H1 (cell line): ENCODE data around the gene PRSS12. TPM values are rescaled to one million over a fixed set of nuclear protein-coding genes. Genes with fewer than 3 reads are reported as not detected.

Source experiments
- CTCF ChIA-PET: fragments of 300-600 bp; sonication (Branson Sonifier 250); formaldehyde crosslinking; loops from one replicate; lab custom pipeline; 2021; ENCODE audit not compliant: partially characterized antibody; lab: Charles Lee
- POLR2A ChIA-PET: fragments of 300-600 bp; sonication (Branson Sonifier 250); formaldehyde crosslinking; loops from one replicate; lab custom pipeline; 2021; ENCODE audit warnings: inconsistent platforms; ENCODE audit not compliant: partially characterized antibody; lab: Charles Lee
- DNase-seq, 2 experiments: peaks; one replicate each; pipeline versions ENCODE4 v3.0.0 to v3.0.0-alpha.2; 2010 to 2022; ENCODE audit warnings: low spot score in 2 of 2, low read depth in 1 of 2, mixed read lengths in 1 of 2
- FAIRE-seq: peaks from 2 replicates; lab custom pipeline; 2011; peaks lifted over from hg19 to GRCh38; lab: Jason Lieb, UNC
- H2AFZ ChIP-seq: 2 replicates; pipeline ENCODE4 v1.8.1; 2012; ENCODE audit warnings: low read length, inconsistent platforms
- H2AK5ac ChIP-seq: 2 replicates; pipeline ENCODE4 v1.6.1; 2013; ENCODE audit warnings: low read depth, low read length
- H2BK120ac ChIP-seq: replicated peaks from 2 replicates; pipeline ENCODE3; 2013; ENCODE audit warnings: low read depth, low read length, inconsistent platforms
- H2BK12ac ChIP-seq: 2 replicates; pipeline ENCODE4 v1.6.1; 2013; ENCODE audit warnings: low read depth, low read length
- H2BK15ac ChIP-seq: 2 replicates; pipeline ENCODE4 v1.6.1; 2013; ENCODE audit warnings: low read length
- H2BK20ac ChIP-seq: 2 replicates; pipeline ENCODE4 v1.6.1; 2013; ENCODE audit warnings: low read length
- H2BK5ac ChIP-seq: 2 replicates; pipeline ENCODE4 v1.6.1; 2013; ENCODE audit warnings: low read depth, low read length
- H3K14ac ChIP-seq: 2 replicates; pipeline ENCODE4 v1.6.1; 2013; ENCODE audit warnings: inconsistent platforms; ENCODE audit not compliant: insufficient read length
- H3K18ac ChIP-seq: 2 replicates; pipeline ENCODE4 v1.6.1; 2013; ENCODE audit warnings: low read length; ENCODE audit errors: extremely low read depth
- H3K23ac ChIP-seq: 2 replicates; pipeline ENCODE4 v1.6.1; 2013; ENCODE audit warnings: inconsistent platforms; ENCODE audit not compliant: insufficient read length
- H3K23me2 ChIP-seq: 2 replicates; pipeline ENCODE4 v1.6.1; 2013; ENCODE audit warnings: low read depth, low read length
- H3K27ac ChIP-seq: 2 replicates; pipeline ENCODE4 v1.6.1; 2011; ENCODE audit warnings: low read depth, low read length, inconsistent platforms
- H3K27me3 ChIP-seq, 4 experiments: replicated peaks in 1 of 4; 1 replicate in 1 of 4; 2 replicates in 3 of 4; pipeline versions ENCODE4 v1.6.1 to v1.8.1; 2011 to 2013; ENCODE audit warnings: low read length in 3 of 4, mild to moderate bottlenecking in 3 of 4, inconsistent platforms in 2 of 4, mixed read lengths in 2 of 4, moderate library complexity in 1 of 4; ENCODE audit not compliant: control insufficient read depth in 3 of 4, insufficient read depth in 3 of 4; ENCODE audit errors: extremely low read depth in 1 of 4
- H3K36me3 ChIP-seq, 4 experiments: 2 replicates each; pipeline versions ENCODE4 v1.6.1 to v1.8.1; 2011 to 2013; ENCODE audit warnings: mild to moderate bottlenecking in 4 of 4, low read length in 3 of 4, moderate library complexity in 2 of 4, control low read depth in 1 of 4, inconsistent platforms in 1 of 4; ENCODE audit not compliant: insufficient read depth in 4 of 4, control insufficient read depth in 2 of 4
- H3K4ac ChIP-seq: replicated peaks from 2 replicates; pipeline ENCODE3; 2013; ENCODE audit warnings: low read length, low read depth, mixed read lengths, inconsistent platforms; ENCODE audit not compliant: insufficient read length
- H3K4me1 ChIP-seq, 4 experiments: replicated peaks in 1 of 4; 1 replicate in 1 of 4; 2 replicates in 3 of 4; pipeline versions ENCODE4 v1.6.1 to v1.8.1; 2011 to 2013; ENCODE audit warnings: low read length in 3 of 4, inconsistent platforms in 2 of 4, mixed read lengths in 1 of 4; ENCODE audit not compliant: insufficient read depth in 4 of 4, control insufficient read depth in 3 of 4
- H3K4me2 ChIP-seq, 2 experiments: 2 replicates each; pipeline versions ENCODE4 v1.6.1 to v1.8.1; 2011 to 2013; ENCODE audit warnings: low read depth in 2 of 2, low read length in 2 of 2, control low read depth in 1 of 2, inconsistent platforms in 1 of 2, mild to moderate bottlenecking in 1 of 2; ENCODE audit not compliant: insufficient read depth in 1 of 2
- H3K4me3 ChIP-seq, 4 experiments: fragments of 200-600, 300-600 bp in 1 of 4; sonication (generic), shearing (Covaris generic), sonication (Bioruptor Twin) in 1 of 4; 2 replicates each; pipeline versions ENCODE4 v1.5.1 to v1.8.1; 2011 to 2016; ENCODE audit warnings: low read length in 4 of 4, low read depth in 3 of 4, control low read depth in 2 of 4, inconsistent platforms in 2 of 4, mild to moderate bottlenecking in 2 of 4, mixed read lengths in 1 of 4, moderate library complexity in 1 of 4; ENCODE audit not compliant: insufficient read depth in 2 of 4; ENCODE audit errors: extremely low read depth in 1 of 4
- H3K56ac ChIP-seq: replicated peaks from 2 replicates; pipeline ENCODE3; 2013; ENCODE audit warnings: low read depth, mild to moderate bottlenecking, mixed read lengths, low read length, inconsistent platforms; ENCODE audit not compliant: insufficient read length
- H3K79me1 ChIP-seq: 2 replicates; pipeline ENCODE4 v1.6.1; 2013; ENCODE audit warnings: low read depth, low read length, control low read depth
- H3K79me2 ChIP-seq, 2 experiments: 2 replicates each; pipeline versions ENCODE4 v1.6.1 to v1.8.1; 2012 to 2013; ENCODE audit warnings: low read length in 2 of 2, mild to moderate bottlenecking in 2 of 2, inconsistent platforms in 1 of 2; ENCODE audit not compliant: insufficient read depth in 2 of 2, control insufficient read depth in 1 of 2
- H3K9ac ChIP-seq, 4 experiments: replicated peaks in 1 of 4; 1 replicate in 1 of 4; 2 replicates in 3 of 4; pipeline versions ENCODE4 v1.6.1 to v1.8.1; 2011 to 2013; ENCODE audit warnings: low read depth in 3 of 4, low read length in 3 of 4, control low read depth in 2 of 4, mild to moderate bottlenecking in 2 of 4, moderate library complexity in 2 of 4, inconsistent platforms in 1 of 4; ENCODE audit errors: extremely low read depth in 1 of 4
- H3K9me3 ChIP-seq, 2 experiments: 2 replicates each; pipeline versions ENCODE4 v1.6.1 to v1.8.1; 2012 to 2013; ENCODE audit warnings: mild to moderate bottlenecking in 2 of 2, moderate library complexity in 2 of 2, control low read depth in 1 of 2, inconsistent platforms in 1 of 2, low read depth in 1 of 2, low read length in 1 of 2, mixed read lengths in 1 of 2; ENCODE audit not compliant: insufficient read depth in 2 of 2
- H4K20me1 ChIP-seq, 2 experiments: replicated peaks in 1 of 2; 2 replicates each; pipeline versions ENCODE3 to v1.8.1; 2011 to 2013; ENCODE audit warnings: inconsistent platforms in 2 of 2, low read length in 2 of 2, mild to moderate bottlenecking in 1 of 2; ENCODE audit not compliant: insufficient read depth in 2 of 2, control insufficient read depth in 1 of 2
- H4K5ac ChIP-seq: 2 replicates; pipeline ENCODE4 v1.6.1; 2013; ENCODE audit warnings: low read length, low read depth, mixed read lengths, inconsistent platforms; ENCODE audit not compliant: insufficient read length
- H4K8ac ChIP-seq: 2 replicates; pipeline ENCODE4 v1.8.0; 2013; ENCODE audit warnings: mild to moderate bottlenecking, moderate library complexity, low read length, inconsistent platforms; ENCODE audit not compliant: insufficient read depth; ENCODE audit errors: extremely low read depth
- H4K91ac ChIP-seq: replicated peaks from 2 replicates; pipeline ENCODE3; 2013; ENCODE audit warnings: low read length, mixed read lengths, inconsistent platforms; ENCODE audit not compliant: insufficient read length
- EZH2 ChIP-seq: fragments of 200-600 bp; sonication (generic); IDR thresholded peaks from 2 replicates; pipeline ENCODE4 v1.7.1; 2012; ENCODE audit warnings: low read depth, mild to moderate bottlenecking, moderate library complexity, low read length, inconsistent platforms; ENCODE audit not compliant: severe bottlenecking
- SIN3A ChIP-seq, 2 experiments: IDR thresholded peaks in 1 of 2; conservative IDR thresholded peaks in 1 of 2; 2 replicates each; pipeline ENCODE4 v1.6.1; 2011 to 2012; ENCODE audit warnings: low read length in 2 of 2, improper control_type of control experiment in 1 of 2, low read depth in 1 of 2, mild to moderate bottlenecking in 1 of 2
- WGBS, 2 experiments: shearing (Covaris generic) in 1 of 2; methylation state at CpG; one replicate each; pipeline versions ENCODE4 v1.1.6 to v1.1.7; 2013 to 2015; ENCODE audit warnings: low lambda C conversion rate in 2 of 2, mixed read lengths in 2 of 2, inconsistent platforms in 1 of 2, low coverage in 1 of 2, missing lambda C conversion rate in 1 of 2; ENCODE audit not compliant: insufficient replicate concordance in 2 of 2, insufficient coverage in 1 of 2, insufficient read length in 1 of 2; ENCODE audit errors: extremely low coverage in 1 of 2, missing lambda C conversion rate in 1 of 2; 5-methylcytosine and 5-hydroxymethylcytosine counted together
- polyA plus RNA-seq, 7 experiments: library from polyadenylated mRNA; depleted of rRNA in 3 of 7; stranded (reverse) in 5 of 7; unstranded in 2 of 7; fragments of >200 nt in 5 of 7; fragments of 200-250 nt in 2 of 7; gene quantifications; 1 replicate in 5 of 7; 2 replicates in 1 of 7; 4 replicates in 1 of 7; pipeline versions ENCODE4 v1.2.1 to v1.2.3, GENCODE V29; 2011 to 2013; ENCODE audit warnings: missing spikeins in 2 of 7, mixed read lengths in 2 of 7
- total RNA-seq: library from RNA; stranded (reverse); fragmentation: NEBNext Ultra II Directional; extraction: Animal tissue kit (Norgen Biotek cat#: 25700); gene quantifications from 2 replicates; pipeline ENCODE4 v1.2.1, GENCODE V29; 2021

The PRSS12 gene
- total and polyA plus RNA-seq, 2 of the 8 experiments (the other 6 are each of a cell fraction or from before 2014, with no cell fraction given): 2.6 to 9.3 TPM

DNA sequence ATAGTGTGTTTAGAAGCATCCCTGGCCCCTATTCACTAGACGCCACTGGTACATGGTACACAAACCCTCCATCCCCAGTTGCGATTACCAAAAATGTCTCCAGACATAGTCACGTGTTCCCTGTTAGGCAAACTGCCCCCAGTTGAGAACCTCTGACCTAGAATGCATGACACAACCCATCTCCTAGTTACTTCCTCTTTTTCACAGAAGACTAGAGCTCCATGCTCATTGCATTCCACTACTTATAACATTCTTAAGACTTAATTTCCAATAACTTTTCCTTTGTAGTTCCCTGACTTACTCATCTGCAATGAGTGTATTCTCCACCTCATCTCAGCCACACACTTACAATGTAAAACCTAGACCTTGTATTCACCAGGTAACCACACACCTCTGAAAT, 68.6 kb downstream of the PRSS12 start:
- Histone ChIP-seq H3K4me1 (peaks cover 0 to 8% (median 0%) of the 10 kb centered on the region in 4 experiments; a peak in 2 of 7 replicates), H2AK5ac (no peak overlapping the region), H4K5ac (no peak overlapping the region), H3K79me1 (no peaks in the 10 kb centered on the region; the same call in 1 of the 2 replicates), H3K79me2 (peaks cover 0 to 8% of the 10 kb centered on the region in 2 experiments; a peak in 3 of 4 replicates), H2BK120ac (no peak overlapping the region), H3K56ac (no peak overlapping the region), H3K9me3 (no peaks in the 10 kb centered on the region), H2AFZ (no peak overlapping the region), H3K23me2 (peaks cover 2% of the 10 kb centered on the region), H3K23ac (no peak overlapping the region), H2BK15ac (no peak overlapping the region), H4K91ac (no peak overlapping the region), H3K4me3 (no peak overlapping the region), H3K4me2 (no peak overlapping the region), H3K36me3 (peaks cover 0 to 30% (median 6%) of the 10 kb centered on the region in 4 experiments; a peak in 5 of 8 replicates), H3K27me3 (no peaks in the 10 kb centered on the region), H2BK5ac (no peak overlapping the region), H4K8ac (no peak overlapping the region), H3K14ac (no peak overlapping the region), H3K9ac (no peak overlapping the region), H3K4ac (no peak overlapping the region), H2BK12ac (no peak overlapping the region), H4K20me1 (peaks cover 0 to 5% of the 10 kb centered on the region in 2 experiments), H2BK20ac (no peak overlapping the region), H3K18ac (no peak overlapping the region), H3K27ac (no peak overlapping the region)
- FAIRE-seq (no peak), DNase-seq (no peak)
- ChIA-PET POLR2A (interaction anchor here (1.4 kb wide), 1 partner anchor 8 kb away, joined by 3 read pairs; no protein-coding TSS in a partner anchor), CTCF (interaction anchor here (0.5 to 1.6 kb wide), 5 partner anchors 13 to 401 kb away, joined by 3 to 5 read pairs (median 5); partner anchors contain the start of genes METTL14 and PRSS12)
- 75% methylated on average over 3 of the region's 3 CpGs; no CpG with 5 or more reads in 1 of the 2 experiments for WGBS, 2 experiments
- TF ChIP-seq SIN3A (conservative IDR thresholded peaks at IDR 0.05 in 1 of 2, IDR thresholded peaks at IDR 0.05 in 1 of 2; ENCODE audit: low read depth in 1 of 2, low read length in 2 of 2): no peak
- TF ChIP-seq EZH2: no peak
